HFF-Myc (cell line): Measurements from ENCODE around the gene DOC2B.
"Not testable (repeated sequence)": the region's sequence is repeated elsewhere in the genome, so short reads cannot be mapped to it uniquely, and the experiment has no call there.

Experiments
- DNase-seq: peaks from one replicate; pipeline ENCODE4 v3.0.0-alpha.2; 2011; ENCODE audit warnings: low read depth; ENCODE audit errors: extremely low read depth
- H3K4me3 ChIP-seq: replicated peaks from 2 replicates; pipeline ENCODE4 v1.5.1; 2011; ENCODE audit warnings: low read depth, mild to moderate bottlenecking, control low read depth, low read length
- CTCF ChIP-seq: IDR thresholded peaks from 2 replicates; pipeline ENCODE4 v1.5.1; 2012; ENCODE audit warnings: mild to moderate bottlenecking, low read depth, low read length, control low read depth; ENCODE audit errors: missing control alignments

The DOC2B gene

DNA sequence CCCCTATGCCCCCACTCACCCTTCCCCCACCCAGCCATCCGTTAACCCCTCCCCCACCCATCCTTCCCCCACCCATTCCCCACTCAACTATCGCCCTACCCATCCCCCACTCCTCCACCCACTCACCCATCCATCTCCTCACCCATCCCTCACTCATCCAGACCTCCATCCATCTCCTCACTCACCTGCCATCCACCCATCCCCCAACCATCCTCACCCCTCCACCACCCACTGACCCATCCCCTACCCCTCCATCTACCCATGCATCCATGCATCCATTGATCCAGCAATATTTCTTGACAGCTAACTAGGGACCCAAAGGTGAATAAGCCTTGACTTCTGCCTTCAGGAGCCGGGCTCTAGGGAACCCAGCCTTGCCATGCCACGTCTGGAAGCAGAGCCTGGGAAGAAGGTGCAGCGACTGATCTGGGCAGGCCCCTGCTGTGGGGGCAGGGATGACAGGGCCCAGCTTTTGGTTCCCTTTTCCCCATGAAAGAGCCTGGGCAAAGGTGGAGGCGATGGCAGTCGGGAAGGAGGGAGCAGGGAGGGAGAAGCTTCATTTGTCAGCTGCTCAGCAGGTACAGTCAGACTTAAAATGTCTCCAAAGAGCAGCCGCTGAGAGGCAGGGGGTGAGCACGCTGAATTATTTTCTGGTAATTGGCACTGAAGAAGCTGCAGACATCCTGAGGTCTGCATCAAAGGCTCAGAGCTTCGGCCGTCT lies 23.1 kb upstream of the DOC2B start:
- DNase-seq = no peak
- no peak for TF ChIP-seq CTCF
- H3K4me3 ChIP-seq = no peak overlapping the region

DNA sequence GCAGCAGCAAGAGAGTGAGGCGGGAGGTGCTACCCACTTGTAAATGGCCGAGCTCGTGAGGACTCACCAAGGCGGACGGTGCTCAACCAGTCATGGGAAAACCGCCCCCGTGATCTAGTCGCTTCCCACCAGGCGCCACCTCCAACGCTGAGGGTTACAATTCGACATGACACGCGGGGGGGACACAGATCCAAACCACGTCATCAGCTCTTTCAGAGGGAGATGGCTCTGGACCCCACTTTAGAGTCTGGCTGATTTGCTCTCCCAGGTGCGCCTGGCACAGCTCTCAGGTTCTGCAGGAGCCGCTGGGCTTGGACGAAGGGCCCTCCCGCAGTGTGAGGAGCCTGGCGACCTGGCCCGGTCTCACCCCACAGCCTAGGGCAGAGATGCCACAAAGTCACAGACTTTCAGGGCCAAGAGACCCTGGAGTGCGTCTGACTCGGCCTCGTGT lies 21.1 kb upstream of the DOC2B start:
- H3K4me3 ChIP-seq = no peak overlapping the region
- no peak for DNase-seq
- TF ChIP-seq CTCF = no peak

GRCh38 chr17:201736-202135 lies 20.3 kb upstream of the DOC2B start:
- H3K4me3 ChIP-seq, DNase-seq: not testable (repeated sequence)

DNA sequence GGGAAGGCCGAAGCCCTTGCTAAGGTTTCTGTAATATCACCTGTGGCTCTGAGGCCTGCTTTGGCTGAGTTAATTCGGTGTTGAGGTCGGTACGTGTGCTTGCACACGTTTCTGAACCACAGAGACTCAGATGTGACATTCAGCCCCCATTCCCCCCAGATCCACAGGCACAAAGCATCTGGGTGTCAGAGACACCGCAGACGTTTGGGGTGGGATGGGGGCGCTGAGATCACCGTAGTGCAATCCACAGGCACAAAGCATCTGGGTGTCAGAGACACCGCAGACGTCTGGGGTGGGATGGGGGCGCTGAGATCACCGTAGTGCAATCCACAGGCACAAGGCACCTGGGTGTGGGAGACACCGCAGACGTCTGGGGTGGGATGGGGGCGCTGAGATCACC lies 19.8 kb upstream of the DOC2B start:
- DNase-seq, H3K4me3 ChIP-seq: not testable (repeated sequence)

GRCh38 chr17:200586-200985 lies 19.1 kb upstream of the DOC2B start:
- TF ChIP-seq CTCF = no peak
- no peak for DNase-seq
- no peak overlapping the region for H3K4me3 ChIP-seq

- no peak for DNase-seq
- no peak for TF ChIP-seq CTCF
- no peak overlapping the region for H3K4me3 ChIP-seq
Observed at GRCh38 chr17:199806-200545, 18.5 kb upstream of the DOC2B start.

GRCh38 chr17:199191-199604 lies 17.7 kb upstream of the DOC2B start:
- H3K4me3 ChIP-seq = no peak overlapping the region
- no peak for DNase-seq
- no peak for TF ChIP-seq CTCF

DNA sequence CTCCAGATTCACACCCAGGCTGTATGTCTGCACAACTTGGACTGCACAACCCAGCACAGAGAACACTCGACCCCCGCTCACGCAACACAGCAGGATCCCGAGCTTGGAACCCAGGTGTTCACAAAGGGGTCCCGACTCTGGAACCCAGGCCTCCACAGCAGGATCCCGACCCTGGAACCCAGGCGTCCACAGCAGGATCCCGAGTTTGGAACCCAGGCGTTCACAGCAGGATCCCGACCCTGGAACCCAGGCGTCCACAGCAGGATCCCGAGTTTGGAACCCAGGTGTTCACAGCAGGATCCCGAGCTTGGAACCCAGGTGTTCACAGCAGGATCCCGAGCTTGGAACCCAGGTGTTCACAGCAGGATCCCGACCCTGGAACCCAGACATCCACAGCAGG lies 16.8 kb upstream of the DOC2B start:
- H3K4me3 ChIP-seq, DNase-seq: not testable (repeated sequence)
